ENCODE data around the gene TMED10.

The TMED10 gene

GRCh38 chr14:75084513-75084912 lies 91.9 kb downstream of the TMED10 start:
- DNase-seq (ENCODE audit: low spot score), result no peak

DNA sequence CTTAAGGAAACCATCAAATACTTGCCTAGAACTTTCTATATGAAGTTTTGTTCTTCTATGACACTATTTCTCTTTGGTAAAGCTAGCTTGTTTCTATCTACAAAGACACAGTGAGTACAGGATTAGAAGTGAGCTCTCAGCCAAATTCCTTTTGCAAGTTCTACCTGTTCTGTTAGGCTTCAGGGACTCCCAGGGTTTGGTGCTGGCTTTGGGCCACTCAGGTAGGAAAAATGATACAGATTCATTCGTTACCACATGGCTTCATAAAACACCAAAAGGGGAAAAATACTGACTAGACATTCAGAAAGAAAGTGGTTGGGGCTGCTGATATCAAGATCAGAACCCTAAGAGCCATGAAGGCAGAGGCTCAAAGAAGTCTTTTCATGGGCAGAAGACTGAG lies 93.1 kb downstream of the TMED10 start:
- no peak for DNase-seq (ENCODE audit: low spot score)

DNA sequence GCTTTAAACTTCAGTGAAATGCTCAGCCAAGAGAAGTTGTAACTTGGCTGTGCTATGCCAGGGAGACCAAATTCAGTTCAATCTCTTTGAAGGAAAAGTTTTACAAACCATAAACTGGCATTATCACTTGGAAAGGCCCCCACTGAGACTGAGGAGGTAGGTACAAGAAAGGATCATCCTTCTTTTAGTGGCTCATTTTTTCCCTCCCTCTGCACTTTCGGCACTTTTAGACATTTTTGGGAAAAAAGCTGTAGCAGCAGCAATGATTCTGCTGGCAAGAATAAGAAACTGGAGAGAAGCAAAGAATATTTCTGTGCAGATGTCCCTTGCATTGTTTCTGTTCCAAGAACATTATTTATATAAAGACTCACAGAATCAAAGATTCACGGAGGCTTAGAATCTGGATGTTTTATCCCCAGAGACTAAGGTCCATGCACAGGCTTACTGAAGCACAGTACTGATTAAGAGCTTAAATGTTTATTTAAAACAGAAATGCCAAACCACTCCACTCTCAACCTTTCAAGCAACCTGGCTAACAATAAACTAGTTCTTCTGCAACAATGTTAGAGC lies 94.7 kb downstream of the TMED10 start:
- DNase-seq (ENCODE audit: low spot score), result no peak
